C4-2B (cell line): ENCODE measurements around the gene PPP1CA.

Experiments used
- ZFX ChIP-seq: fragments of 450-650 bp; IDR thresholded peaks from 2 replicates; pipeline ENCODE4 v1.6.1; 2017
- TF ChIP-seq, protein P1 (sequence below): fragments of 450-650 bp; conservative IDR thresholded peaks from 2 replicates; pipeline ENCODE4 v1.5.1; 2017; ENCODE audit warnings: mild to moderate bottlenecking

DNA sequence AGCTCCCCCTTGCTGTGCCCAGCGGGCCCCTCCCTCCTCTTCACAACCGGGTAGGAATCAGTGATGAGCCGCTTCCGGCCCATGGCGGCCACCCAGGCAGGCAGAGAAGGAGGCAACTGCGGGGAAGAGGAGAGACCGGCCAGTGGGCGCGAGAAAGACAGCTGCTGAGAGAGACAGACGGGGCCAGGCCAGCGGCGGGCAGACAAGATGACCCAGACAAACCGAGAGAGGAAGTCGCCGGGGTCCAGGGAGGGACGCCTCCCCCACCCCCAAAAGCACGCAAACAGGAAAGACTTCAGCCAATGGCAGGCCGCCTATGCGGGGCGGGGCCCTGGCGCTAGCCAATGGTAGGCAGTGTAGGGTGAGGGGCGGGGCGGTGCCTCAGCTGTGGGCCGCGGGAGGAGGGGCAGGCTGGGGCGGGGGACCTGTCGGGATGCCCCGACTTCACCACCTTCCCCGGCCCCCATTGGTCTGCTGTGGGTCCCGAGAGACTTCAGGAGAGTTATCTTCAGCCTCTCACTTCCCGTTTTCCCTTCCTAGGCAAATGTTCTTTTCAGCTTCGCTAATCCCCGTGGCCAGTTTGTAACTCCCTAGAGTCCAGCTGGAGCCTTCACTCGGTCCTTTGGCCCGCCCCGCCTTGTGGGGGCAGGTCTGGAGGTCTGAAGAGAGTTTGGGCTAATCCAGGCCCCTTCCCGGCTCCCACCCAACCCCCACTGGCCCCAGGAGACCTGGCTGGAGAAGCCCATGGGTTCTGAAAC is 48.2 kb downstream of the PPP1CA start, which contains the start of gene POLD4:
- TF ChIP-seq, protein P1, sequence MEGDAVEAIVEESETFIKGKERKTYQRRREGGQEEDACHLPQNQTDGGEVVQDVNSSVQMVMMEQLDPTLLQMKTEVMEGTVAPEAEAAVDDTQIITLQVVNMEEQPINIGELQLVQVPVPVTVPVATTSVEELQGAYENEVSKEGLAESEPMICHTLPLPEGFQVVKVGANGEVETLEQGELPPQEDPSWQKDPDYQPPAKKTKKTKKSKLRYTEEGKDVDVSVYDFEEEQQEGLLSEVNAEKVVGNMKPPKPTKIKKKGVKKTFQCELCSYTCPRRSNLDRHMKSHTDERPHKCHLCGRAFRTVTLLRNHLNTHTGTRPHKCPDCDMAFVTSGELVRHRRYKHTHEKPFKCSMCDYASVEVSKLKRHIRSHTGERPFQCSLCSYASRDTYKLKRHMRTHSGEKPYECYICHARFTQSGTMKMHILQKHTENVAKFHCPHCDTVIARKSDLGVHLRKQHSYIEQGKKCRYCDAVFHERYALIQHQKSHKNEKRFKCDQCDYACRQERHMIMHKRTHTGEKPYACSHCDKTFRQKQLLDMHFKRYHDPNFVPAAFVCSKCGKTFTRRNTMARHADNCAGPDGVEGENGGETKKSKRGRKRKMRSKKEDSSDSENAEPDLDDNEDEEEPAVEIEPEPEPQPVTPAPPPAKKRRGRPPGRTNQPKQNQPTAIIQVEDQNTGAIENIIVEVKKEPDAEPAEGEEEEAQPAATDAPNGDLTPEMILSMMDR: no peak
- no peak for TF ChIP-seq ZFX
